Ishikawa (cell line): Measurements from ENCODE around the gene XRCC5.
A peak's percentile ranks its signal among the peaks of the same experiment; 100 is the strongest.

Experiments
- CEBPB ChIP-seq: IDR thresholded peaks from 2 replicates; pipeline ENCODE4 v1.6.1; 2012
- CREB1 ChIP-seq: IDR thresholded peaks from 2 replicates; pipeline ENCODE4 v1.6.1; 2012; ENCODE audit warnings: low read depth
- EGR1 ChIP-seq: IDR thresholded peaks from 2 replicates; pipeline ENCODE4 v1.6.1; 2012
- EP300 ChIP-seq: IDR thresholded peaks from 2 replicates; pipeline ENCODE4 v1.6.1; 2012; ENCODE audit warnings: borderline replicate concordance
- FOXM1 ChIP-seq: IDR thresholded peaks from 2 replicates; pipeline ENCODE4 v1.6.1; 2012; ENCODE audit warnings: low read depth, borderline replicate concordance
- NFIC ChIP-seq: IDR thresholded peaks from 2 replicates; pipeline ENCODE4 v1.6.1; 2012
- RAD21 ChIP-seq: IDR thresholded peaks from 2 replicates; pipeline ENCODE4 v1.6.1; 2012; ENCODE audit warnings: low read depth
- TAF1 ChIP-seq: IDR thresholded peaks from 2 replicates; pipeline ENCODE4 v1.6.1; 2012; ENCODE audit warnings: low read depth, mild to moderate bottlenecking
- TCF12 ChIP-seq: IDR thresholded peaks from 2 replicates; pipeline ENCODE4 v1.6.1; 2012; ENCODE audit warnings: low read depth
- TEAD4 ChIP-seq: IDR thresholded peaks from 2 replicates; pipeline ENCODE4 v1.6.1; 2012
- YY1 ChIP-seq: IDR thresholded peaks from 2 replicates; pipeline ENCODE4 v1.6.1; 2012; ENCODE audit warnings: low read depth
- ZBTB7A ChIP-seq: IDR thresholded peaks from 2 replicates; pipeline ENCODE4 v1.6.1; 2012; ENCODE audit warnings: low read depth
- TF ChIP-seq, protein P1 (sequence below): IDR thresholded peaks from 2 replicates; pipeline ENCODE4 v1.6.1; 2012
- TF ChIP-seq, protein P2 (sequence below): IDR thresholded peaks from 2 replicates; pipeline ENCODE4 v1.6.1; 2012
- TF ChIP-seq, protein P3 (sequence below): IDR thresholded peaks from 2 replicates; pipeline ENCODE4 v1.6.1; 2012; ENCODE audit warnings: low read depth, mild to moderate bottlenecking

The XRCC5 gene

DNA sequence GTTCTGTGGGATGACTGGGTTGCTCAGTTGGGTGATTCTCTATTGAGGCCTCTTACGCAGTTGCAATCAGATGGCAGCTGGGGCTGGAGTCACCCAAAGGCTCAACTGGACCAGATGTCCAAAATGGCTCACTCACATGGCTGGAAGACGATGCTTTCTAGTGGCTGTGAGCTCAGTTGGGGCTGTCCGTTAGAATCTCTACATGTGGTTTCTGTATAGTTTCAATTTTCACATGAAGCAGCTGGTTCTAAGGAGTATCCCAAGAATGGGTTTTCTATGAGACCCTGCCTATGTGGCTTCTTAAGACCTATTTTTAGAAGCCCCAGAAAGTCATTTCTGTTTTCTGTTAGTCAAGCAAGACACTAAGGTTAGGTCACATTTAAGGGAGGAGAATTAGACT lies 4.4 kb downstream of the XRCC5 start:
- TF ChIP-seq, protein P1, sequence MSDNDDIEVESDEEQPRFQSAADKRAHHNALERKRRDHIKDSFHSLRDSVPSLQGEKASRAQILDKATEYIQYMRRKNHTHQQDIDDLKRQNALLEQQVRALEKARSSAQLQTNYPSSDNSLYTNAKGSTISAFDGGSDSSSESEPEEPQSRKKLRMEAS = no peak
- TF ChIP-seq TEAD4 = no peak
- no peak for TF ChIP-seq EGR1
- TF ChIP-seq CREB1 = no peak
- TF ChIP-seq FOXM1 = no peak
- TF ChIP-seq TCF12 = no peak
- no peak for TF ChIP-seq ZBTB7A
- TF ChIP-seq, protein P2, sequence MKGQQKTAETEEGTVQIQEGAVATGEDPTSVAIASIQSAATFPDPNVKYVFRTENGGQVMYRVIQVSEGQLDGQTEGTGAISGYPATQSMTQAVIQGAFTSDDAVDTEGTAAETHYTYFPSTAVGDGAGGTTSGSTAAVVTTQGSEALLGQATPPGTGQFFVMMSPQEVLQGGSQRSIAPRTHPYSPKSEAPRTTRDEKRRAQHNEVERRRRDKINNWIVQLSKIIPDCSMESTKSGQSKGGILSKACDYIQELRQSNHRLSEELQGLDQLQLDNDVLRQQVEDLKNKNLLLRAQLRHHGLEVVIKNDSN = no peak
- no peak for TF ChIP-seq EP300
- no peak for TF ChIP-seq TAF1
- no peak for TF ChIP-seq NFIC

DNA sequence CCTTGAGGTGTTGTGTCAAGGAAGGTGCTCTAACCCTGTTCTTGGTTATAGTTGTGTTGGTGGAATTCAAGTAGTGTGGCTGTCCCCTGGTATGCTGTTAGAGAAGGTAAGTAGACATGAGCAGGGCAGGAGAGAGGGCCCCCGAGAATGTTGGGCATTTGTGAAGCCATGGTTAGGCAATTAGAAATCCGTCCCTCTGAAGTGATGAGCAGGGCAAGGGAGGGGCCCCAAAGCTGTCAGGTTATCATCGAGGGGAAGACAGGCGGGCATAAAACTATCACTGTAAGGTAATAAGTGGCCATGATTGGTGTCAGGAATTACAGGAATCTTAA lies 5.2 kb downstream of the XRCC5 start:
- no peak for TF ChIP-seq TAF1
- no peak for TF ChIP-seq YY1
- TF ChIP-seq, protein P2 = no peak
- no peak for TF ChIP-seq EGR1
- no peak for TF ChIP-seq TCF12
- TF ChIP-seq, protein P3, sequence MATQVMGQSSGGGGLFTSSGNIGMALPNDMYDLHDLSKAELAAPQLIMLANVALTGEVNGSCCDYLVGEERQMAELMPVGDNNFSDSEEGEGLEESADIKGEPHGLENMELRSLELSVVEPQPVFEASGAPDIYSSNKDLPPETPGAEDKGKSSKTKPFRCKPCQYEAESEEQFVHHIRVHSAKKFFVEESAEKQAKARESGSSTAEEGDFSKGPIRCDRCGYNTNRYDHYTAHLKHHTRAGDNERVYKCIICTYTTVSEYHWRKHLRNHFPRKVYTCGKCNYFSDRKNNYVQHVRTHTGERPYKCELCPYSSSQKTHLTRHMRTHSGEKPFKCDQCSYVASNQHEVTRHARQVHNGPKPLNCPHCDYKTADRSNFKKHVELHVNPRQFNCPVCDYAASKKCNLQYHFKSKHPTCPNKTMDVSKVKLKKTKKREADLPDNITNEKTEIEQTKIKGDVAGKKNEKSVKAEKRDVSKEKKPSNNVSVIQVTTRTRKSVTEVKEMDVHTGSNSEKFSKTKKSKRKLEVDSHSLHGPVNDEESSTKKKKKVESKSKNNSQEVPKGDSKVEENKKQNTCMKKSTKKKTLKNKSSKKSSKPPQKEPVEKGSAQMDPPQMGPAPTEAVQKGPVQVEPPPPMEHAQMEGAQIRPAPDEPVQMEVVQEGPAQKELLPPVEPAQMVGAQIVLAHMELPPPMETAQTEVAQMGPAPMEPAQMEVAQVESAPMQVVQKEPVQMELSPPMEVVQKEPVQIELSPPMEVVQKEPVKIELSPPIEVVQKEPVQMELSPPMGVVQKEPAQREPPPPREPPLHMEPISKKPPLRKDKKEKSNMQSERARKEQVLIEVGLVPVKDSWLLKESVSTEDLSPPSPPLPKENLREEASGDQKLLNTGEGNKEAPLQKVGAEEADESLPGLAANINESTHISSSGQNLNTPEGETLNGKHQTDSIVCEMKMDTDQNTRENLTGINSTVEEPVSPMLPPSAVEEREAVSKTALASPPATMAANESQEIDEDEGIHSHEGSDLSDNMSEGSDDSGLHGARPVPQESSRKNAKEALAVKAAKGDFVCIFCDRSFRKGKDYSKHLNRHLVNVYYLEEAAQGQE = no peak

DNA sequence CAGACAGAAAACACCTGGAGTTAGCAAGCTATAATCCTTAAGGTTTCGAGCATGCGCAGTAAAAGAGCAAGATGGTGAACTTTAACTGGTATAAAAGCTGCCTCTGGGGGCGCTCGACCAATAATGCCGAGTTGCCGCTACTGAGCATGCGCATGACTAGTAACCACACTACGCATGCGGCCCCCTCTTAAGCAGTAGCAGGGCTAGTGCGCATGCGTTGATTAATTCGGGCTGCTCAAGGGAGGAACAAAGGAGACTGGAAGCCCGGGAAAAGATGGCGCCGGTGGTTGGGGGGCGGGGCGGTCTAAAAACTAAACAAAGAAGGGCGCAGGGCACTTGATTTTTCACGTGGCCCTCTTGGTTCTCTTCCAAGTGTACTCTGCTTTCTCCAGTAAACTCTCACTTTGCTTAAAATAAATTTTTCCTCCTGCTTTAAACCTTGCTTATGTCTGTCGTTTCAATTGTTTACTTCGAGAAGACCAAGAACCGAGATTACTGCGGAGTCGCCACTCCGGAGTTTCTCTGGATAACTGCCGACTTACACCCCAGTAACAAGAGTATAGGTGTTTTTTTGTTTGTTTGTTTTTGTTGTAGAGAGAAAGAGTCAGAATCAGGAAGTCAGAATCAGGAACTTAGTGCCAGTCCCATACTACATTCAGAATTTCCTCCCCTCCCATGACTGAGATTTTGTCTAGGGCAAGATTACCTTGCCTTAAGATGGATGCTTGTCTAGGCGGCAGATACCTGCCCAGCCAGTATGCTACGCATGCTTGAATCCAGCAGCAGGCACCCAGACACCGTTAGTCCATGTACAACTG lies 5.8 kb downstream of the XRCC5 start:
- TF ChIP-seq RAD21 (no peak), YY1 (peak; percentile 88)
- TF ChIP-seq, protein P1 = peak; percentile 34; the same call in 1 of the 2 replicates

DNA sequence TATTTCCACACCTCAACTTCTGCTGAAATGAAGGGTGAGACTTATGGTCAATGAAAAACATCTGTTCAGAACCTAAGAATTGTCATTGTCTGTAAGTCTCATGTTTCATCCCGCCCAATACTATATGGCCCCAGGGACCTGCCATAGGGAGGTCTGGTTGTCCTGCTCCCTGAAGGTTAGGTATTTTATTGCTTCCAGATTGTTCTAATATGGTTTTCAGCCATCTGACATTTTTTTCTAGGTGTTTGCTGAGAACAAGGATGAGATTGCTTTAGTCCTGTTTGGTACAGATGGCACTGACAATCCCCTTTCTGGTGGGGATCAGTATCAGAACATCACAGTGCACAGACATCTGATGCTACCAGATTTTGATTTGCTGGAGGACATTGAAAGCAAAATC lies 7.3 kb downstream of the XRCC5 start:
- no peak for TF ChIP-seq TEAD4
- TF ChIP-seq, protein P3 = no peak
- TF ChIP-seq EP300 = no peak
- no peak for TF ChIP-seq TCF12
- no peak for TF ChIP-seq CREB1
- TF ChIP-seq NFIC = no peak
- no peak for TF ChIP-seq ZBTB7A
- TF ChIP-seq TAF1 = no peak
- TF ChIP-seq CEBPB = no peak
- no peak for TF ChIP-seq YY1
- TF ChIP-seq FOXM1 = no peak
- TF ChIP-seq, protein P1 = no peak

DNA sequence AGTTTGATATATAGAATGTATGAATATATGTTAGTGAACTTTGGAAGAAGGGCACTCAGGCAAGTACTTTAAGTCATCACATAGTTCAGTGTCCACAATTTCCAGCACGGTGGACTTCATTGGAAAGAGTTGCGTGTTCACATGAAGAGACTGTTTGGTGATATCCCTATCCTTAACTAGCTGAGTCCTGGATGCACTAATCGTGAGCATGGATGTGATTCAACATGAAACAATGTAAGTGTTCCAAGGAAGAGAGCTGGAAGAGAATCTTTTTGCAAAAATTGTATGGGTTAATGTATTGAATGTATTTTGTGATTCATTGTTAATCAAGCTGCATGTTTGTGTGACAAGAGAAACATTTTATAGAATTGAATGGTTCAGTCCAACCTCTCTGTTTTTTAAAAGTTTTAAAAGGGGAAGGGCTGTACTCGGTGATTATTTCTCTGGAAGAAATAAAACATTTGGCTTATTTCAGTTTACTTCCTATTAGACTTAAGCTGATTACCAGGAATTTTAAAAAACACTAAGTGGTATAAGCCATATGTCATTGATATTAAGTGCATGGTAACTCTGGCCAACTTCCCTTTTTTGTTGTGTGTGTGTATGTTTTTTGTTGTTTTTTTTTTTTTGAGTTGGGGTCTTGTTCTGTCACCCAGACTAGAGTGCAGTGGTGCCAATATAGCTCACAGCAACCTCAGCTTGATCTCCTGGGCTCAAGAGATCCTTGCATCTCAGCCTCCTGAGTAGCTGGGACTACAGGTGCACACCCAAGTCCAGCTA lies 8.6 kb downstream of the XRCC5 start:
- TF ChIP-seq NFIC (no peak), TCF12 (no peak), CEBPB (no peak), TAF1 (no peak), TEAD4 (no peak), CREB1 (no peak), RAD21 (no peak), YY1 (no peak), FOXM1 (no peak), ZBTB7A (no peak), EP300 (no peak), EGR1 (no peak)
- TF ChIP-seq, protein P2 = no peak
- TF ChIP-seq, protein P1 = no peak
- TF ChIP-seq, protein P3 = no peak
